GM12801 (cell line): ENCODE measurements around the gene DCAF7.

Source experiments
- CTCF ChIP-seq: IDR thresholded peaks from one replicate; pipeline ENCODE4 v1.5.1; 2011; ENCODE audit warnings: control low read depth; ENCODE audit not compliant: insufficient read length; ENCODE audit errors: extremely low read depth

Gene DCAF7

GRCh38 chr17:63543822-63544420 lies 6.4 kb upstream of the DCAF7 start:
- no peak for TF ChIP-seq CTCF

DNA sequence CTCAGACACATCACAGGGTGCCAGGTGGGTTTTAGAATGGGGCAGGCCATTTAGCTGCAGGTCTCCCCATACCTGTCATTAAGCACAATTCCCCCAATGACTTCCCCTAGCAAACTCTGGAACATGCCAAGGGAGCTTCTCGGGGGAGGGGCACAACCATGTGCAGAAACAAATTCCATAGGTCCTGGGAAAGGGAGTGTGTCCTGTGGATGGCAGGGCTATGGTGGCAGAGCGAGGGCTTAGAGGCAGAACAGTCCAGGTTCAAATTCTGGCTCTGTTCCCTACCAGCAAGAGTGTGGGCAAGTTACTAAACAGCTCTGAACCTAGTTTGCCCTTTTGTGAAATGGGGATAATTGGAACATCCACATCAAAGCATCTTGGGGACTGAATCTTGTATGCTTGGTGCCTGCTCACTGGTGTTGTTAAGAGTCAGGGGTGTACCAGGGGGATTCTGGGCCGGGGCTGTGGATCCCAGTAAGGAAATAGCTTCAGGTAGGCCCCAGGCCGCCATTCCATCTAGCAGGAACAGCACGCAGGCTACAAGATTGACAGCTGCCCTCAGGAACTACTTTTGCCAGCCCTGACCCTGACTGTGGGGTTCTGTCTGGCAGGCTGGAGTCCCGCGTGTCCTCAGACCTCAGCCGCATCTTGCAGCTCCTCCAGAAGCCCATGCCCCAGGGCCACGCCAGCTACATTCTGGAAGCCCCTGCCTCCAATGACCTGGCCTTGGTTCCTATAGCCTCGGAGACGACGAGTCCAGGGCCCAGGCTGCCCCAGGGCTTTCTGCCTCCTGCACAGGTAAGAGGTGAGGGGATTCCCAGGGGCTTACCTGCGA lies 5.6 kb upstream of the DCAF7 start:
- no peak for TF ChIP-seq CTCF

- no peak for TF ChIP-seq CTCF
Observed at GRCh38 chr17:63546308-63547082, 3.8 kb upstream of the DCAF7 start.

- no peak for TF ChIP-seq CTCF
Observed at GRCh38 chr17:63547083-63547523, 3.2 kb upstream of the DCAF7 start.

- TF ChIP-seq CTCF = no peak
Observed at GRCh38 chr17:63549289-63549945, 860 bp upstream of the DCAF7 start.

GRCh38 chr17:63550817-63551639 lies 751 bp downstream of the DCAF7 start:
- no peak for TF ChIP-seq CTCF
